Cardiac muscle cell (in vitro differentiated cells and primary cell): ENCODE results near the gene MAP3K4. TPM values are rescaled to one million over a fixed set of nuclear protein-coding genes. Genes with fewer than 3 reads are reported as not detected.

Source experiments
- DNase-seq, 2 donors: peaks; one replicate each; pipeline versions ENCODE4 v3.0.0 to v3.0.0-alpha.2; 2010 to 2017; ENCODE audit warnings: low read depth in 1 of 2, low spot score in 1 of 2
- H3K27ac ChIP-seq: fragments of 200-600 bp; sonication (generic); 2 replicates; pipeline ENCODE4 v1.5.1; 2016
- H3K27me3 ChIP-seq: fragments of 200-600 bp; sonication (generic); 2 replicates; pipeline ENCODE4 v1.6.0; 2016; ENCODE audit warnings: control low read depth
- H3K36me3 ChIP-seq: fragments of 200-600 bp; sonication (generic); 2 replicates; pipeline ENCODE4 v1.5.1; 2016; ENCODE audit warnings: control low read depth
- H3K4me1 ChIP-seq: fragments of 200-600 bp; sonication (generic); 2 replicates; pipeline ENCODE4 v1.8.1; 2017; ENCODE audit warnings: low read depth, mild to moderate bottlenecking, mixed run types
- H3K4me3 ChIP-seq: fragments of 200-600 bp; sonication (generic); 2 replicates; pipeline ENCODE4 v1.5.1; 2016; ENCODE audit warnings: mild to moderate bottlenecking
- H3K9me3 ChIP-seq: fragments of 200-600 bp; sonication (generic); 2 replicates; pipeline ENCODE4 v1.5.1; 2017; ENCODE audit warnings: low read depth, mild to moderate bottlenecking, control low read depth
- CTCF ChIP-seq: IDR thresholded peaks from 2 replicates; pipeline ENCODE4 v1.5.1; 2012; ENCODE audit warnings: low read depth, mild to moderate bottlenecking, low read length
- polyA plus RNA-seq: library from polyadenylated mRNA; unstranded; fragments of >200 nt; fragmentation: Nextera tagmentation; extraction: Ambion mirVana; gene quantifications from 2 replicates; pipeline ENCODE4 v1.2.1, GENCODE V29; 2016
- total RNA-seq: library from RNA; depleted of rRNA; stranded (reverse); fragments of >200 nt; gene quantifications from 2 replicates; pipeline ENCODE4 v1.2.3, GENCODE V29; 2016

Gene MAP3K4
- total and polyA plus RNA-seq, 2 experiments from 2014 or later: 14.5 to 36.4 TPM

- DNase-seq: peak in 1 of 2 donors; percentile 43
- Histone ChIP-seq H3K4me1 (no peaks in the 10 kb centered on the region), H3K4me3 (no peak overlapping the region), H3K27me3 (no peaks in the 10 kb centered on the region), H3K9me3 (no peaks in the 10 kb centered on the region), H3K27ac (no peak overlapping the region), H3K36me3 (peaks cover 35% of the 10 kb centered on the region)
- TF ChIP-seq CTCF: peak; percentile 20
These were observed 109.9 kb downstream of the MAP3K4 start for GRCh38 chr6:161101517-161101916.

GRCh38 chr6:161103475-161103874 lies 111.9 kb downstream of the MAP3K4 start:
- H3K27ac ChIP-seq: no peak overlapping the region
- no peaks in the 10 kb centered on the region for H3K4me1 ChIP-seq
- DNase-seq: no peak
- H3K27me3 ChIP-seq: no peaks in the 10 kb centered on the region
- no peak overlapping the region for H3K4me3 ChIP-seq
- no peak for TF ChIP-seq CTCF
- H3K9me3 ChIP-seq: no peaks in the 10 kb centered on the region
- peaks cover 51% of the 10 kb centered on the region for H3K36me3 ChIP-seq

- DNase-seq: no peak
- H3K4me1 ChIP-seq: no peaks in the 10 kb centered on the region
- H3K27me3 ChIP-seq: no peaks in the 10 kb centered on the region
- peaks cover 57% of the 10 kb centered on the region for H3K36me3 ChIP-seq
- no peak for TF ChIP-seq CTCF
- H3K27ac ChIP-seq: no peak overlapping the region
- H3K4me3 ChIP-seq: no peak overlapping the region
- H3K9me3 ChIP-seq: no peaks in the 10 kb centered on the region
These were observed 113.4 kb downstream of the MAP3K4 start for GRCh38 chr6:161104966-161105365.

- H3K4me3 ChIP-seq: no peak overlapping the region
- H3K36me3 ChIP-seq: peaks cover 59% of the 10 kb centered on the region
- no peak for DNase-seq
- H3K27ac ChIP-seq: no peak overlapping the region
- no peaks in the 10 kb centered on the region for H3K9me3 ChIP-seq
- H3K4me1 ChIP-seq: no peaks in the 10 kb centered on the region
- no peaks in the 10 kb centered on the region for H3K27me3 ChIP-seq
- TF ChIP-seq CTCF: no peak
These were observed 113.8 kb downstream of the MAP3K4 start for GRCh38 chr6:161105408-161105807.

GRCh38 chr6:161107779-161108730 lies 116.5 kb downstream of the MAP3K4 start:
- no peak for TF ChIP-seq CTCF
- H3K27me3 ChIP-seq: no peaks in the 10 kb centered on the region
- H3K4me1 ChIP-seq: no peaks in the 10 kb centered on the region
- DNase-seq: no peak
- H3K36me3 ChIP-seq: peaks cover 75% of the 10 kb centered on the region
- H3K27ac ChIP-seq: no peak overlapping the region
- H3K9me3 ChIP-seq: no peaks in the 10 kb centered on the region
- no peak overlapping the region for H3K4me3 ChIP-seq
